ENCODE data around the gene RHO. TPM values are rescaled to one million over a fixed set of nuclear protein-coding genes. Genes with fewer than 3 reads are reported as not detected.

RHO gene
- total and polyA plus RNA-seq, 2 donors (not counting 3 experiments of a cell fraction or from before 2014, with no cell fraction given), result not detected

DNA sequence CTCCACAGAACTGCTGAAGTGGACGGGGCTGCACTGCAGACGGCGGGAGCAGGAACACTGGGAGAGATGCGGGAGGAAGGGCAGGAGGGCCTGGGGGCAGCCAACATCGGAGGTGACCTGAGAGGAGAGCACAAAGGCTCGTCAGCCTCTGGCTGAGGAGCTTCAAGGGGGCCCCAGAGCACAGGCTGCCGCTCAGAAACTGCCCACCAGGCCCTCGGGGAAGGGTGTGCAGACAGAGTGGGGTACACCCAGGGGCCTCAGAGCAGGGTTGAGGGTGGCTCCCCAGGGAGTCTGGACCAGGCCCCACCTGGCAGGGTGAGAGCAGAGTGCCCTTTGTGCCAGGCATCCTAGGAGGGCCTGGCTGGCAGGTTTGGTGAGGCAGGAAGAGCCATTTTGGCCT, 14.7 kb upstream of the RHO start:
- Histone ChIP-seq H3K9ac (replicated peaks; ENCODE audit: extremely low read depth, insufficient read depth, low read length) (no peak overlapping the region), H3K27ac (ENCODE audit: insufficient read depth, low read depth, low read length) (no peak overlapping the region), H3K36me3 (ENCODE audit: control insufficient read depth in 2 of 2, extremely low read depth in 1 of 2, insufficient read depth in 2 of 2, low read length in 2 of 2) (peaks cover 0 to 17% of the 10 kb centered on the region in 2 experiments), H3K79me2 (ENCODE audit: control insufficient read depth, insufficient read depth, low read length) (no peaks in the 10 kb centered on the region), H3K4me1 (ENCODE audit: control insufficient read depth, extremely low read depth, insufficient read depth, low read length) (no peaks in the 10 kb centered on the region), H3K4me2 (ENCODE audit: insufficient read depth, low read length) (no peak overlapping the region), H2AFZ (ENCODE audit: low read depth, low read length) (no peak overlapping the region), H3K27me3 (ENCODE audit: control insufficient read depth in 2 of 2, insufficient read depth in 2 of 2, low read length in 2 of 2) (no peaks in the 10 kb centered on the region), H3K9me1 (replicated peaks; ENCODE audit: control insufficient read depth, extremely low read depth, insufficient read depth, low read length) (no peaks in the 10 kb centered on the region), H4K20me1 (replicated peaks; ENCODE audit: control insufficient read depth, extremely low read depth, insufficient read depth, low read length) (no peaks in the 10 kb centered on the region), H3K9me3 (replicated peaks; ENCODE audit: control insufficient read depth, insufficient read depth, low read length) (no peaks in the 10 kb centered on the region), H3K4me3 (replicated peaks in 1 of 3; ENCODE audit: insufficient read depth in 1 of 3, low read depth in 1 of 3, low read length in 3 of 3) (no peak overlapping the region)
- BruUV-seq (replicated peaks), result no TSS peak
- DNase-seq (ENCODE audit: low read depth, low spot score), result no peak
- TF ChIP-seq MYC (IDR thresholded peaks at IDR 0.05; ENCODE audit: low read depth, low read length) (no peak), FOS (IDR thresholded peaks at IDR 0.05; ENCODE audit: borderline replicate concordance, insufficient read depth, low read length) (no peak), POLR2A (IDR thresholded peaks at IDR 0.05; ENCODE audit: low read depth, low read length) (no peak), EZH2 (IDR thresholded peaks at IDR 0.05; ENCODE audit: borderline replicate concordance, low read depth, low read length, severe bottlenecking) (no peak), POLR2AphosphoS5 (IDR thresholded peaks at IDR 0.05; ENCODE audit: insufficient read depth, low read depth, low read length) (no peak), GATA2 (IDR thresholded peaks at IDR 0.05; ENCODE audit: insufficient read depth, insufficient read length, low read depth, low read length) (no peak), JUN (IDR thresholded peaks at IDR 0.05; ENCODE audit: borderline replicate concordance, insufficient read depth, insufficient read length, low read depth) (no peak)
- TF ChIP-seq, protein P1, sequence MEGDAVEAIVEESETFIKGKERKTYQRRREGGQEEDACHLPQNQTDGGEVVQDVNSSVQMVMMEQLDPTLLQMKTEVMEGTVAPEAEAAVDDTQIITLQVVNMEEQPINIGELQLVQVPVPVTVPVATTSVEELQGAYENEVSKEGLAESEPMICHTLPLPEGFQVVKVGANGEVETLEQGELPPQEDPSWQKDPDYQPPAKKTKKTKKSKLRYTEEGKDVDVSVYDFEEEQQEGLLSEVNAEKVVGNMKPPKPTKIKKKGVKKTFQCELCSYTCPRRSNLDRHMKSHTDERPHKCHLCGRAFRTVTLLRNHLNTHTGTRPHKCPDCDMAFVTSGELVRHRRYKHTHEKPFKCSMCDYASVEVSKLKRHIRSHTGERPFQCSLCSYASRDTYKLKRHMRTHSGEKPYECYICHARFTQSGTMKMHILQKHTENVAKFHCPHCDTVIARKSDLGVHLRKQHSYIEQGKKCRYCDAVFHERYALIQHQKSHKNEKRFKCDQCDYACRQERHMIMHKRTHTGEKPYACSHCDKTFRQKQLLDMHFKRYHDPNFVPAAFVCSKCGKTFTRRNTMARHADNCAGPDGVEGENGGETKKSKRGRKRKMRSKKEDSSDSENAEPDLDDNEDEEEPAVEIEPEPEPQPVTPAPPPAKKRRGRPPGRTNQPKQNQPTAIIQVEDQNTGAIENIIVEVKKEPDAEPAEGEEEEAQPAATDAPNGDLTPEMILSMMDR (IDR thresholded peaks at IDR 0.05; ENCODE audit: extremely low read depth in 1 of 2, insufficient read depth in 1 of 2, low read depth in 1 of 2, low read length in 2 of 2), result no peak
- TF ChIP-seq, protein P2, sequence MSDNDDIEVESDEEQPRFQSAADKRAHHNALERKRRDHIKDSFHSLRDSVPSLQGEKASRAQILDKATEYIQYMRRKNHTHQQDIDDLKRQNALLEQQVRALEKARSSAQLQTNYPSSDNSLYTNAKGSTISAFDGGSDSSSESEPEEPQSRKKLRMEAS (IDR thresholded peaks at IDR 0.05; ENCODE audit: insufficient read depth, insufficient read length), result no peak
- ChIA-PET POLR2A (no interaction called here), CTCF (no interaction called here)
- FAIRE-seq, result no peak
- intact Hi-C loops (cut with micrococcal nuclease) (no loop called here), dilution Hi-C loops (cut with MboI; ENCODE audit: extremely low pct_ligation_motif_present, low sequenced_read_pairs) (no loop called here)

Data from endothelial cell of umbilical vein (primary cell).